Measurements from ENCODE around the gene GOLPH3.

GRCh38 chr5:32123058-32123805, 50.9 kb downstream of the GOLPH3 start:
- no peak for TF ChIP-seq MXI1 (IDR thresholded peaks at IDR 0.05; ENCODE audit: borderline replicate concordance, low read depth, low read length)
- TF ChIP-seq, protein P1, sequence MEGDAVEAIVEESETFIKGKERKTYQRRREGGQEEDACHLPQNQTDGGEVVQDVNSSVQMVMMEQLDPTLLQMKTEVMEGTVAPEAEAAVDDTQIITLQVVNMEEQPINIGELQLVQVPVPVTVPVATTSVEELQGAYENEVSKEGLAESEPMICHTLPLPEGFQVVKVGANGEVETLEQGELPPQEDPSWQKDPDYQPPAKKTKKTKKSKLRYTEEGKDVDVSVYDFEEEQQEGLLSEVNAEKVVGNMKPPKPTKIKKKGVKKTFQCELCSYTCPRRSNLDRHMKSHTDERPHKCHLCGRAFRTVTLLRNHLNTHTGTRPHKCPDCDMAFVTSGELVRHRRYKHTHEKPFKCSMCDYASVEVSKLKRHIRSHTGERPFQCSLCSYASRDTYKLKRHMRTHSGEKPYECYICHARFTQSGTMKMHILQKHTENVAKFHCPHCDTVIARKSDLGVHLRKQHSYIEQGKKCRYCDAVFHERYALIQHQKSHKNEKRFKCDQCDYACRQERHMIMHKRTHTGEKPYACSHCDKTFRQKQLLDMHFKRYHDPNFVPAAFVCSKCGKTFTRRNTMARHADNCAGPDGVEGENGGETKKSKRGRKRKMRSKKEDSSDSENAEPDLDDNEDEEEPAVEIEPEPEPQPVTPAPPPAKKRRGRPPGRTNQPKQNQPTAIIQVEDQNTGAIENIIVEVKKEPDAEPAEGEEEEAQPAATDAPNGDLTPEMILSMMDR (conservative IDR thresholded peaks at IDR 0.05; ENCODE audit: low read depth, low read length) = no peak
- no peak for TF ChIP-seq CEBPB (IDR thresholded peaks at IDR 0.05; ENCODE audit: low read depth, low read length)
- no peak for TF ChIP-seq RAD21 (IDR thresholded peaks at IDR 0.05; ENCODE audit: low read length)
- TF ChIP-seq POLR2A (IDR thresholded peaks at IDR 0.05; ENCODE audit: low read depth, low read length) = no peak
- TF ChIP-seq MAFK (IDR thresholded peaks at IDR 0.05; ENCODE audit: low read depth, low read length) = no peak
- TF ChIP-seq NFE2L2 (IDR thresholded peaks at IDR 0.05; ENCODE audit: low read depth, low read length) = no peak
- TF ChIP-seq, protein P2, sequence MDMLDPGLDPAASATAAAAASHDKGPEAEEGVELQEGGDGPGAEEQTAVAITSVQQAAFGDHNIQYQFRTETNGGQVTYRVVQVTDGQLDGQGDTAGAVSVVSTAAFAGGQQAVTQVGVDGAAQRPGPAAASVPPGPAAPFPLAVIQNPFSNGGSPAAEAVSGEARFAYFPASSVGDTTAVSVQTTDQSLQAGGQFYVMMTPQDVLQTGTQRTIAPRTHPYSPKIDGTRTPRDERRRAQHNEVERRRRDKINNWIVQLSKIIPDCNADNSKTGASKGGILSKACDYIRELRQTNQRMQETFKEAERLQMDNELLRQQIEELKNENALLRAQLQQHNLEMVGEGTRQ (IDR thresholded peaks at IDR 0.05; ENCODE audit: low read depth, low read length) = no peak
- no peak for TF ChIP-seq ELK1 (IDR thresholded peaks at IDR 0.05; ENCODE audit: borderline replicate concordance, low read depth, low read length)
- TF ChIP-seq FOS (IDR thresholded peaks at IDR 0.05; ENCODE audit: low read depth, low read length) = no peak
- no peak for TF ChIP-seq CHD1 (IDR thresholded peaks at IDR 0.05; ENCODE audit: low read depth, low read length)
- TF ChIP-seq SMC3 (IDR thresholded peaks at IDR 0.05; ENCODE audit: low read depth, low read length) = no peak

Data from IMR-90 (cell line).